Mesendoderm (in vitro differentiated cells): Measurements from ENCODE around the gene SLC39A3. TPM values are rescaled to one million over a fixed set of nuclear protein-coding genes. Genes with fewer than 3 reads are reported as not detected.

Source experiments
- DNase-seq: peaks from one replicate; pipeline ENCODE4 v3.0.0; 2013
- H2AK5ac ChIP-seq: 2 replicates; pipeline ENCODE4 v1.6.1; 2013; ENCODE audit warnings: low read length, inconsistent platforms
- H2BK120ac ChIP-seq: 2 replicates; pipeline ENCODE4 v1.6.1; 2013; ENCODE audit warnings: low read depth, mild to moderate bottlenecking, low read length, moderate library complexity, mixed read lengths
- H2BK15ac ChIP-seq: replicated peaks from 2 replicates; pipeline ENCODE4 v1.6.1; 2013; ENCODE audit warnings: low read depth, mild to moderate bottlenecking, moderate library complexity
- H2BK5ac ChIP-seq: 2 replicates; pipeline ENCODE4 v1.6.1; 2013; ENCODE audit warnings: low read length, inconsistent platforms
- H3K18ac ChIP-seq: 2 replicates; pipeline ENCODE4 v1.6.1; 2013; ENCODE audit warnings: mild to moderate bottlenecking, low read length, mixed read lengths
- H3K23ac ChIP-seq: one replicate; pipeline ENCODE4 v1.6.1; 2013; ENCODE audit warnings: low read length
- H3K27ac ChIP-seq: 2 replicates; pipeline ENCODE4 v1.5.1; 2013; ENCODE audit warnings: low read depth, mild to moderate bottlenecking, inconsistent platforms, low read length, moderate library complexity
- H3K27me3 ChIP-seq: 2 replicates; pipeline ENCODE4 v1.6.1; 2013; ENCODE audit warnings: low read length, control low read depth, mild to moderate bottlenecking, inconsistent platforms; ENCODE audit not compliant: insufficient read depth, poor library complexity
- H3K36me3 ChIP-seq: 2 replicates; pipeline ENCODE4 v1.6.1; 2013; ENCODE audit warnings: low read length, inconsistent platforms; ENCODE audit not compliant: control insufficient read depth, insufficient read depth
- H3K4ac ChIP-seq: one replicate; pipeline ENCODE4 v1.6.1; 2013; ENCODE audit warnings: low read depth, mild to moderate bottlenecking, low read length, moderate library complexity
- H3K4me1 ChIP-seq: 2 replicates; pipeline ENCODE4 v1.6.1; 2013; ENCODE audit warnings: low read depth, low read length, inconsistent platforms; ENCODE audit not compliant: control insufficient read depth
- H3K4me2 ChIP-seq: 2 replicates; pipeline ENCODE4 v1.6.1; 2013; ENCODE audit warnings: low read length
- H3K4me3 ChIP-seq: 2 replicates; pipeline ENCODE4 v1.5.1; 2013; ENCODE audit warnings: mild to moderate bottlenecking, low read length
- H3K56ac ChIP-seq: one replicate; pipeline ENCODE4 v1.6.1; 2013; ENCODE audit warnings: low read length
- H3K79me1 ChIP-seq: 2 replicates; pipeline ENCODE4 v1.6.1; 2013; ENCODE audit warnings: low read length, inconsistent platforms
- H3K79me2 ChIP-seq: 2 replicates; pipeline ENCODE4 v1.6.1; 2013; ENCODE audit warnings: mild to moderate bottlenecking, low read length; ENCODE audit not compliant: control insufficient read depth, insufficient read depth
- H3K9ac ChIP-seq: 2 replicates; pipeline ENCODE4 v1.6.1; 2013; ENCODE audit warnings: low read length, inconsistent platforms
- H4K5ac ChIP-seq: one replicate; pipeline ENCODE4 v1.6.1; 2013; ENCODE audit warnings: low read length
- H4K8ac ChIP-seq: one replicate; pipeline ENCODE4 v1.6.1; 2013; ENCODE audit warnings: low read depth, mild to moderate bottlenecking, control low read depth, low read length, moderate library complexity
- WGBS: extraction: QIAGEN DNeasy Blood & Tissue Kit; methylation state at CpG from one replicate; pipeline ENCODE4 v1.1.7; 2013; ENCODE audit warnings: low lambda C conversion rate, missing lambda C conversion rate; ENCODE audit not compliant: insufficient coverage; ENCODE audit errors: extremely low coverage; 5-methylcytosine and 5-hydroxymethylcytosine counted together
- polyA plus RNA-seq, 2 experiments: library from polyadenylated mRNA; stranded (reverse); fragments of 200-250 nt; gene quantifications; one replicate each; pipeline ENCODE4 v1.2.3, GENCODE V29; 2013

Gene SLC39A3, protein sequence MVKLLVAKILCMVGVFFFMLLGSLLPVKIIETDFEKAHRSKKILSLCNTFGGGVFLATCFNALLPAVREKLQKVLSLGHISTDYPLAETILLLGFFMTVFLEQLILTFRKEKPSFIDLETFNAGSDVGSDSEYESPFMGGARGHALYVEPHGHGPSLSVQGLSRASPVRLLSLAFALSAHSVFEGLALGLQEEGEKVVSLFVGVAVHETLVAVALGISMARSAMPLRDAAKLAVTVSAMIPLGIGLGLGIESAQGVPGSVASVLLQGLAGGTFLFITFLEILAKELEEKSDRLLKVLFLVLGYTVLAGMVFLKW
- polyA plus RNA-seq (2013, experiment 1 of 2) = 24.2 TPM
- 25.8 TPM for polyA plus RNA-seq (2013, experiment 2 of 2)

DNA sequence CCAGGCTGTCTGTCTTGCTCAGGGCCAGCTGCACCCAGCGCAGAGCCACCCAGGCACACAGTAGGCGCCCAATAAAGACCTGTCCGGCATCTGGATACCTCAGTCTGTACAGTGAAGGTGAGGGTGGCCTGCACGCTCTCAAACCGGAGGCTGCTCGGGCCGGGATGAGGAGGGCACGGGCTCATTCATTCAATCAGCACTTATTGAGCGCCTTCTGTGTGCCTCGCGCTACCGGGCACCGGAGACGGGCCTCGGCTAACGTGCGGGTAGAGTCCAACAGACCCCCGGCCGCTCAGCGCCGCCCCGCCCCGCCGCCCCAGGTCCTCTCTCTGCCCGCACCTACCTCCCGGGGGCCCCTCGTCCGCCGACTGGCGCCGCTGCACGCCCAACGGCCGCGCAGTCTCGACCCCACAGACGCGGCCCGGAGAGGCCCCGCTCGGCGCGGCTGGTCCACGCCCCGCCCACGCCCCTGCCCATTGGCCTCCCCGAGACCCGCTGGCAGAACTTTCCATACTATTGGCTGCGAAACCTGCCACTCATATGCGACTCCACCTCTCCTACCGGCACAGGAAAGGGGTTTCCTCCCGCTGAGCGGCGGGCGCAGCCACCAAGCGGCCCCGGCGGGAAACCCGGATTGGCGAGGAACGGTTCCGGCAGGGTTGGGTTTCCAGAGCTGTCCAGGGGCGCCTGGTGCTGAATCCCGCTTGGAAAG, at the start of gene SLC39A3:
Gene SLC39A3 (minus strand): TSS at position 416 of the 712 bp plus-strand sequence. CDS start 2,760 bp downstream, outside the sequence.
- Histone ChIP-seq H3K27me3 (peaks cover 2% of the 10 kb centered on the region), H3K4ac (peak within 1 kb of the TSS; percentile 41), H3K56ac (peak within 1 kb of the TSS; percentile 87), H3K23ac (no peak within 1 kb of the TSS), H3K9ac (peak within 1 kb of the TSS; percentile 75), H2BK5ac (no peak within 1 kb of the TSS), H3K4me2 (peak within 1 kb of the TSS; percentile 83), H2BK120ac (no peak within 1 kb of the TSS), H2AK5ac (no peak within 1 kb of the TSS), H3K79me2 (no peaks in the 10 kb centered on the region), H3K27ac (no peak within 1 kb of the TSS), H3K18ac (peak within 1 kb of the TSS; percentile 76), H3K79me1 (peaks cover 2% of the 10 kb centered on the region), H3K36me3 (peaks cover 2% of the 10 kb centered on the region), H4K8ac (no peak within 1 kb of the TSS), H4K5ac (no peak within 1 kb of the TSS), H2BK15ac (no peak within 1 kb of the TSS), H3K4me1 (no peaks in the 10 kb centered on the region), H3K4me3 (peak within 1 kb of the TSS; percentile 93)
- no CpG with 5 or more reads among the region's 64 CpGs for WGBS
- DNase-seq = peak; percentile 99

DNA sequence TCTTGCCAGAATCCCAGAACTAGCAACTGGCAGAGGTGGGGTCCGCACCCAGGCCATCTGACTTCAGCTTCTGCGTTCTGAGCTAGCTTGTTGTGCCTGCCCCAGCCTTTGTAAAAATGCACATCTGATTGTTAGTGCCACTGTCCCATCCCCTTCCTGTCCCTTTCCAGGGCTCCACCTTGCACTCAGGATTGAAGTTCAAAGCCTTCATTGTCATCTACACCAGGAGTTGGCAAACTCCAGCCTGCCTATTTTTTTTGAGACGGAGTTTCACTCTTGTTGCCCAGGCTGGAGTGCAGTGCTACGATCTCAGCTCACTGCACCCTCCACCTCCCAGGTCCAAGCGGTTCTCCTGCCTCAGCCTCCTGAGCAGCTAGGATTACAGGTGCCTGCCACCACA, 48.4 kb upstream of the SLC39A3 start:
- H3K23ac ChIP-seq = no peak overlapping the region
- H3K4me3 ChIP-seq = no peak overlapping the region
- H3K4me1 ChIP-seq = no peaks in the 10 kb centered on the region
- peaks cover 4% of the 10 kb centered on the region for H3K36me3 ChIP-seq
- H3K4me2 ChIP-seq = no peak overlapping the region
- H3K9ac ChIP-seq = no peak overlapping the region
- H3K27me3 ChIP-seq = no peaks in the 10 kb centered on the region
- H3K56ac ChIP-seq = no peak overlapping the region
- no peak overlapping the region for H2BK15ac ChIP-seq
- no peak overlapping the region for H2AK5ac ChIP-seq
- no CpG with 5 or more reads among the region's 5 CpGs for WGBS
- no peak overlapping the region for H2BK5ac ChIP-seq
- H4K8ac ChIP-seq = no peak overlapping the region
- peaks cover 16% of the 10 kb centered on the region for H3K79me1 ChIP-seq
- peaks cover 29% of the 10 kb centered on the region for H3K79me2 ChIP-seq
- no peak for DNase-seq
- H3K4ac ChIP-seq = no peak overlapping the region
- no peak overlapping the region for H3K27ac ChIP-seq
- H3K18ac ChIP-seq = no peak overlapping the region
- no peak overlapping the region for H2BK120ac ChIP-seq
- H4K5ac ChIP-seq = no peak overlapping the region

DNA sequence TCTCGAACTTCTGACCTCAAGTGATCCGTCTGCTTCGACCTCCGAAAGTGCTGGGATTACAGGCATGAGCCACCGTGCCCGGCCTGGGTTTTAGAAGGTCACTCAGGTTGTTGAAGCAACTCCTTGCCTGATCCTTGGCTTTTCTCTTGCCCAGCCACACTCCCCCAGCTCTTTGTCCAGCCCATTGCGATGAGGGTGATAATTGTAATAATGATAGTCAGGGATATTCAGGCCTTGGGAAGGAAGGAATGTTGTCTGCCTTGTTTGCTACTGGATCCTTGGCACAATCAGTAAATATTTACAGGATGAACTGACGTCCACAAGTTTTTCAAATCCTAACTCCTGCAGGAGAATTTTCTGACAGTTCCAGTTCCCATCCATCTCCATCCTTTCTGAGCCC, 47.3 kb upstream of the SLC39A3 start:
- DNase-seq = no peak
- no CpG with 5 or more reads among the region's 8 CpGs for WGBS
- Histone ChIP-seq H3K4me3 (no peak overlapping the region), H3K56ac (no peak overlapping the region), H3K27me3 (no peaks in the 10 kb centered on the region), H3K18ac (no peak overlapping the region), H3K4me2 (no peak overlapping the region), H3K4ac (no peak overlapping the region), H4K8ac (no peak overlapping the region), H3K9ac (no peak overlapping the region), H3K36me3 (peaks cover 4% of the 10 kb centered on the region), H3K79me1 (peaks cover 16% of the 10 kb centered on the region), H3K4me1 (no peaks in the 10 kb centered on the region), H2BK120ac (no peak overlapping the region), H3K79me2 (peaks cover 38% of the 10 kb centered on the region), H3K23ac (no peak overlapping the region), H2BK5ac (no peak overlapping the region), H2AK5ac (no peak overlapping the region), H4K5ac (no peak overlapping the region), H2BK15ac (no peak overlapping the region), H3K27ac (no peak overlapping the region)

DNA sequence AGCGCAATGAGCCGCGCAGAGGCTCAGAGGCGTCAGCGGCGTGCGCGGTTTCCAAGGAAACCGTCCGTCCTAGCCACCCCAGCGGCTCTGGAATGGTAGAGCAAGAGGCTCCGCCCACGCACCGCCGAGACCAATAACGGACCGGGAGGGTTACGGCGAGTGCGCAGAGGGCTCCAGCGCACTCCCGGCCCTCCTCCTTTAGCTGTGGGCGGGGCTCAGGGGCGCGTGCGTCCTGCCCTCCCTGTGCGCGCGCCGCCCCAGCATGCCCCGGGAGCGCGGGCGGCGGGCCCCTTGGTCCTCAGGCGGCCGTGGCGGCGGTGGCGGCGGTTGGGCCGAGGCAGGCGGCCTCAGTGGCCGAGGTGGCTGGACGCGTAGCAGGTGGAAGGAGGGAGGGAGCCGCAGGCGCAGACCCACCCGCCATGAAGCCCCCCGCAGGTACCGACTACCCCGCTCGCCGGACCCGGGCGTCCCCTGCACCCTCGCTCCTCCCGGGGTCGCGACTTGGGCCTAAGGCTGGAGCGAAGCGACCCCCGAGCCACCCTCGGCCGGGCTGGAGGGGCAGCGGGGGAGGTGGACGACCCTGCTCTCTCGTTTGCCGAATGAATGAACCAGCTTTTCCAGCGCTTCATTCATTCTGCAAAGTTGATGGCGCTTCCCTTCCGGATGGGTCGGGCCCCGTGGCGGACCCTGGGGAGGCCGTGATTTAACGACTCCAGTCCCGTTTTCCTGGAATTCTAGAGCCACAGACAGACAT, 45.6 kb upstream of the SLC39A3 start, which contains the start of gene THOP1:
Gene THOP1 (plus strand): TSS at position 260 of the 754 bp plus-strand sequence. CDS start 160 bp downstream, at position 420.
- H4K8ac ChIP-seq = no peak within 1 kb of the TSS
- peaks cover 2% of the 10 kb centered on the region for H3K4me1 ChIP-seq
- peaks cover 14% of the 10 kb centered on the region for H3K79me1 ChIP-seq
- peak within 1 kb of the TSS; percentile 76 for H3K4me3 ChIP-seq
- peak within 1 kb of the TSS; percentile 96 for H3K4me2 ChIP-seq
- H3K9ac ChIP-seq = peak within 1 kb of the TSS; percentile 96
- H3K27ac ChIP-seq = no peak within 1 kb of the TSS
- no peak within 1 kb of the TSS for H2AK5ac ChIP-seq
- no peak within 1 kb of the TSS for H2BK120ac ChIP-seq
- H3K79me2 ChIP-seq = peaks cover 55% of the 10 kb centered on the region
- no peak within 1 kb of the TSS for H4K5ac ChIP-seq
- peak within 1 kb of the TSS; percentile 57 for H3K23ac ChIP-seq
- H2BK15ac ChIP-seq = no peak within 1 kb of the TSS
- no CpG with 5 or more reads among the region's 78 CpGs for WGBS
- H3K4ac ChIP-seq = peak within 1 kb of the TSS; percentile 73
- H3K18ac ChIP-seq = peak within 1 kb of the TSS; percentile 35
- H3K36me3 ChIP-seq = peaks cover under 1% of the 10 kb centered on the region
- peak within 1 kb of the TSS; percentile 92 for H3K56ac ChIP-seq
- no peaks in the 10 kb centered on the region for H3K27me3 ChIP-seq
- H2BK5ac ChIP-seq = no peak within 1 kb of the TSS
- peak; percentile 99 for DNase-seq

DNA sequence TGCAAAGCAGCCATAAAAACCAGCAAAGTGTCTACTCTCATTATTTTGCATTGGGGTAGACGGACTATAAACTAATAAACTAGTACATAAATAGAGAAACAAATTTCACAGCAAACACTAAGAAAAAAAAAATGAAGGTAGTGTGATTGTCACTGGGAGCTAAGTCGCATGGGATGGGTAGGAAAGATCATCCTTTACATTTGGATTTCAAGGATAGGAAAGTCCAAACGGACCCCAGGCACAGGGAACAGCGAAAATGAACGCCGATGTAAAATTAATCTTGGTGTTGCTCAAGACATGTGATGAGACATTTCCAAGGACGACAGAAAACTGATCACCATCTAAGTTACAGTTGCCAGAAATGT, 43.9 kb upstream of the SLC39A3 start:
- peak overlapping the region; percentile 0 for H3K9ac ChIP-seq
- H3K4me3 ChIP-seq = no peak overlapping the region
- no peaks in the 10 kb centered on the region for H3K27me3 ChIP-seq
- H2BK120ac ChIP-seq = no peak overlapping the region
- H2BK5ac ChIP-seq = no peak overlapping the region
- peak overlapping the region; percentile 8 for H4K5ac ChIP-seq
- H3K36me3 ChIP-seq = no peaks in the 10 kb centered on the region
- no peak for DNase-seq
- no peak overlapping the region for H3K18ac ChIP-seq
- WGBS = no CpG with 5 or more reads among the region's 7 CpGs
- H3K4me2 ChIP-seq = no peak overlapping the region
- peaks cover 68% of the 10 kb centered on the region for H3K79me2 ChIP-seq
- H4K8ac ChIP-seq = no peak overlapping the region
- no peak overlapping the region for H3K4ac ChIP-seq
- no peak overlapping the region for H2AK5ac ChIP-seq
- no peak overlapping the region for H3K27ac ChIP-seq
- no peak overlapping the region for H3K23ac ChIP-seq
- H2BK15ac ChIP-seq = no peak overlapping the region
- peaks cover 2% of the 10 kb centered on the region for H3K4me1 ChIP-seq
- H3K56ac ChIP-seq = peak overlapping the region; percentile 3
- H3K79me1 ChIP-seq = peaks cover 10% of the 10 kb centered on the region
